GM12892 (cell line): ENCODE data around the gene ZDHHC17.

ENCODE experiments used
- POLR2A ChIP-seq: IDR thresholded peaks from 2 replicates; pipeline ENCODE4 v1.6.1; 2011; ENCODE audit warnings: low read depth, low read length, control low read depth
- TAF1 ChIP-seq: IDR thresholded peaks from 2 replicates; pipeline ENCODE4 v1.6.1; 2011; ENCODE audit warnings: low read depth, mild to moderate bottlenecking, control low read depth, low read length, borderline replicate concordance

DNA sequence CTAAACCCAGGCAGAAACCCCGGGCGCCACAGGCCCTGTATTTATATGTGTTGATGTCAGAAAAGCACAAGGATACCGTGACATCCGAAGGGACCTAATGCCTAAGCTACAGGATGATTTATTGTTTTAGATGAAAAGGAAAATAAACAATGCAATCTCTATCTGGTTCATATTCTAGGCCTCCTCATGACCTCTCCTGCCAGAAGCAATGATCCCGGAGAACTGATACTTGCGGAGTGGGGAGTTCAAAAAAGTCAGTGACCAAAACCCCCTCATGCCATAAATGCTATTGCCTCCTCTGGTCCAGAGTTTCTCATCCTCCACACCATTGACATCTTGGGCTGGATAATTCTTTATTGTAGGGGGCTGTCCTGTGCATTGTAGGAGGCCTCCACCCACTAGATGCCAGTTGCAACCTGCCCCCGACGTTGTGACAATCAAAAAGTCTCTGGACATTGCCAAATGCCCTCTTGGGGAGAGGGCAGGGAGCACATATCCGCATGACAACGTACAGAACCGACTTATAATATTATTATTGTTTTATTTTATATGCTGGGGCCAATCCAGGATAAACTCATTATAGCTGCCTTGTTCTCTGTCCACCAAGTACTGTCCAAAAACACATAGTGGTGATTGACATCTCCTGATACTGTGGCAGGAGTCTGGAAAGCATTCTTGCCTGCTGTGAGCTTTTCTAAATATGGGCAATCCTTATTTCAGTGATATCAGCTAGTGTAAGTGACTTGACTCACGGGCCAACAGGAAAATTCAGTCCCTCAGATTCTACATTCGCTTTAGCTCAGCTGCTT lies 116.0 kb downstream of the ZDHHC17 start:
- TF ChIP-seq TAF1, result no peak
- TF ChIP-seq POLR2A, result no peak
